OCI-M2 (cell line): ENCODE results near the gene CEP192.
"Not testable (repeated sequence)": the region's sequence is repeated elsewhere in the genome, so short reads cannot be mapped to it uniquely, and the experiment has no call there.

ENCODE experiments used
- DNase-seq: peaks from one replicate; lab custom pipeline; 2025; ENCODE audit not compliant: unreplicated experiment; lab: John Stamatoyannopoulos, UW

The CEP192 gene

DNA sequence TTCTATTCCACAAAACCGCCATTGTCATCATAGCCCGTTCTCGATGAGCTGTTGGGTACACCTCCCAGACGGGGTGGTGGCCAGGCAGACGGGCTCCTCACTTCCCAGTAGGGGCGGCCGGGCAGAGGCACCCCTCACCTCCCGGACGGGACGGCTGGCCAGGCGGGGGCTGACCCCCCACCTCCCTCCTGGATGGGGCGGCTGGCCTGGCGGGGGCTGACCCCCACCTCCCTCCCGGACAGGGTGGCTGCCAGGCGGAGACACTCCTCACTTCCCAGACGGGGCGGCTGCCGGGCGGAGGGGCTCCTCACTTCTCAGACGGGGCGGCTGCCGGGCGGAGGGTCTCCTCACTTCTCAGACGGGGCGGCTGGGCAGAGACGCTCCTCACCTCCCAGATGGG is 106.9 kb downstream of the CEP192 start:
- DNase-seq: not testable (repeated sequence)

DNA sequence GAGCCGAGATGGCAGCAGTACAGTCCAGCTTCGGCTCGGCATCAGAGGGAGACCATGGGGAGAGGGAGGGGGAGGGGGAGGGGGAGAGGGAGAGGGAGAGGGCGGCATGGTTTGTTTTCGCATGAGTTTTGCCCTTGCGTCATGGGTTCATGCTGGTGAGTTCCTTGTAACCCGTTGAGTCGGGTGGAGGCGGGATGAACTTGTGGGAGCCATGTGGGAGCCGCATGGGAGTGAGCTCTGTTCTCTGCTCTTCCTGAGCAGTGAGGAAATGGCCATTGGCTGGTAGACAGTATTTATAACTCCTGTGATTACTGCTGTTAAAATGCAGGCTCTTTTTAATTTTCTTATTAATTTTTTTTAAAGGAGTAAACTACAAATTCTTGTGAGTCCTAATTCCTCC is 108.0 kb downstream of the CEP192 start:
- DNase-seq: no peak

DNA sequence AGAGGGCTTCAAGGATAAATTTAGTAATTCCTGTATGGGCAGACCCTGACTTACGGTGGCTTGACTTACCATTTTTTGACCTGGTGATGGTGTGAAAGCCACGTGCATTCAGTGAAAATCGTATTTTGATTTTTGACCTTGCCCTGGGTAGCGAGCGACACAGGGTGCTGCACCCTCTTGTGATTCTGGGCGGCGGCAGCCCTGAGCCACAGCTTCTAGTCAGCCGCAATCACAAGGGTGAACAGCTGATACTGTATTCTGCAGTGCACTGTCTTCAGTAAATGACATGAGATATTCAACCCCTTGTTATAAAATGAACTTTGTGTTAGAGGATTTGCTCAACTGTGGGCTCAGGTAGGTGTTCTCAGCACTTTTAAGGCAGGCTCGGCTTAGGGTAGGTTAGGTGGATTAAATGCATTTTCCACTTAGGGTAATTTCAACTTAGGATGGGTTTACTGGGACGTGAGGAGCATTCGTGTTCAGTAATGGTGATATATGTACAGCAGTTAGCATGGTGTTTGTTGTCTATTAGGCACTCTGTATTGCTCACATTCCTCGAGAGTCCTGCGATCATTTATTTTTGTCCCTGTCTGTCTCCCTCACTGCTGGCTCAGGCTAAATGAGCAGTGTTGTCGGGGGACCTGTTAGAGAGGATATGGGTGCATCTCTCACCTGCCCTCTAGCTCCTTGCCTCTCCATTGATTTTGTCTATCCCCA is 109.9 kb downstream of the CEP192 start:
- no peak for DNase-seq

DNA sequence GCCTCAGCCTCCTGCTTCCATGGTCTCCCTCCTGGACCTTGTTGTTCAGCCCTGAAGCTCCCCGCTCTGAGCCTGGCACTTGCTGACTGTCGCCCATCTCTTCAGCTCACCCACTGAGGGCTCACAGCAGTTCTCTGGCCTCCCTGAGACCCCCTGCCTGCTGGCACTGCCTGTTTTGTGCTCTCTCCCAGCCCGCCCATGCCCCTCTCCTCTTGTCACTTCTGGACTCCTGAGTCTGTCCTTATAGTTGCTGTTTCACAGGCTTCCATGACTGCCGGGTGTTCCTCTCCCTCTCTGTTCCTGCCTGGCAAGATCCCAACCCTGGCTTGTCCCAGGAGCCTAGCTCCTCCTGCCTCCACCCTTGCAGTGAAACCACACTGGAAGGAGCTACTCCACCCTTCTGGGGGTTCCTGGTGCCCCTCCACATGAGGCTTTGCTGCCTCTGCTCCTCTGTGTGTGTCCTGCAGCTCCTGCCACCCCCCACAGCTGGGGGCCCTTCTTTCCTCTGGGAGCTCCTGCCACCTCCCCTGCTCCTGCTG is 110.6 kb downstream of the CEP192 start:
- DNase-seq: no peak

GRCh38 chr18:13103366-13103765 is 112.2 kb downstream of the CEP192 start:
- DNase-seq: no peak

- no peak for DNase-seq
Observed at GRCh38 chr18:13105059-13105458, 113.9 kb downstream of the CEP192 start.

DNA sequence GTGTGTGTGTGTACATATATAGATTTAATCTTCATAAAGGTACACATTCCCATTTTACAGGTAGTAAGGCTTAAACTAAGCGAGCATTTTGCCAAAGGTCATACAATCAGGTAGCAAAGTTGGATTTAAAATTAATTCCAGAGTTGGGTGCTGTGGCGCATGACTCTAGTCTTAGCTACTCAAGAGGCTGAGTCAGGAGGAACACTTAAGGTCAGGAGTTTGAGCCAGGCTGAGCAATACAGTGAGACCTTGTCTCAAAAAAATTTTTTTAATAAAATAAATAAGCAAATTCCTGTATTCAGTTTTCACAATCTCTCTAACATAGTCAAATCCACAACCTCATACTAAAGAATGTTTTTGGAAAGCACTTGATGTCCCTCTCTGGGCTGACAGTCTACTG is 115.9 kb downstream of the CEP192 start:
- DNase-seq: no peak

DNA sequence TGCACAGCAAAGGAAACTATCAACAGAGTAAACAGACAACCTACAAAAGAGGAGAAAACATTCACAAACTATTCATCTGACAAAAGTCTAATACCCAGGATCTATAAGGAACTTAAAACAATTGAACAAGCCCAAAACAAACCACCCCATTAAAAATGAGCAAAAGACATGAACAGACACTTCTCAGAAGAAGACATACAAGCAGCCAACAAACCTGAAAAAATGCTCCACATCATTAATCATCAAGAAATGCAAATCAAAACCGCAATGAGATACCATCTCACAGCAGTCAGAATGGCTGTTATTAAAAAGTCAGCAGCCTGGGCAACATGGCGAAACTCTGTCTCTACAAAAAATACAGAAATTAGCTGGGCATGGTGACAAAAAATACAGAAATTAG is 117.2 kb downstream of the CEP192 start:
- DNase-seq: no peak

- no peak for DNase-seq
Observed at GRCh38 chr18:13110559-13110958, 119.4 kb downstream of the CEP192 start.

DNA sequence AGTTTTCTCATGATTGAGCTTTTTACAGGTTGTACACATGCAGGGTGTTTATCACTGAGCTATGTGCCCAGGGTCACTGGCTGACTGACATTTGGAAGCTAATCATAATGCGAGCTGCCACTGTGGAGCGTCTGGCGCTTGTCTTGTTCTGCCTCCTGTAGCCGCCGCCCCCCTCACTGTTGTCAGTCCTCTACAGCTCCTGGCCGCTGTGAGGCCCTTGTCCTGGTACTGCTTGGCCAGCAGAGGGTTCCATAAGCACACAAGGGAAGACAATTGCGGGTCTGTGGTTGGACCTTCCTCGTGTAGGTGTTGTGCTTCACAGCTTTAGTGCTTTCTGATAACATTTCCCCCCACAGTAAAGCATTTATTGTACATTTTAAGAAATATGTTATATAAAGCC is 121.8 kb downstream of the CEP192 start:
- DNase-seq: no peak

DNA sequence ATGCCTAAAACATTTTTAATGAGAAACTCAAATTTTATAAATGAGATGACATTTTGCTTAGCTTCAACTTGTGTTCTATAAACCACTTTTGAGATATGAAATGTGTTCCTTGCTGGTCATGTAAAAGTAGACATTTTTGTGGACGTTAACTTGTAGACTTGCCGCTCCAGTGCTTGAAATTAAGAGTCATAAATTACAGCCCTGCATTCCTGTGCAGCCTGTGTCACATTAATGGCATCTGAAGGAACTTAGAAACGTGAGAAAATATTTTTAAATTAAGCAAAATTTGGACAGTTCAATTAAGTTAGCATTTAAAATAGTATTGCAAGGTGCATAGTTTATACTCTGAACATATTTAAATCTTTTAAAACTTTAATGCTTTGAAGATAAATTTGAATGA is 129.1 kb downstream of the CEP192 start:
- DNase-seq: no peak

DNA sequence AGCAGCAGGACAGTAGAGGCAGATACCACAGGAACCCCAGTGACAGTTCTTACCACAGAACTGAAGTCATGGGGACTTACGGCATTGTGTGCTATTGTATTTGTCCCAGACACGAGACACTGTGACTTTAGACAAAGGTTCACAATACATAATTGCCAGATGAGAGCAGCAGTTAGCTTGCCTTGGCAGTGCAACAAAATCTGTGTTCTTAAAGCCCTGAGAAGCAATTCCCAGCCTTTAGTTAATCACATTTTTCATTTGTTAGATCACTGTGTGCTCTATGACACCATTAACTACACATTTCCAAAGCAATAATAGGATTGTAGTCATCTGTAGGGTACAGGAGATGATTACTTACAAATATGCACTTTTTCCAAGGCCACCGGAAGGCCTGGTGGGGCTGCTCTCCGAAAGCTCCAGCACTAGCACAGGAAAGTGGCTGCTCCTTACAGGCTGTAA is 129.8 kb downstream of the CEP192 start:
- no peak for DNase-seq

DNA sequence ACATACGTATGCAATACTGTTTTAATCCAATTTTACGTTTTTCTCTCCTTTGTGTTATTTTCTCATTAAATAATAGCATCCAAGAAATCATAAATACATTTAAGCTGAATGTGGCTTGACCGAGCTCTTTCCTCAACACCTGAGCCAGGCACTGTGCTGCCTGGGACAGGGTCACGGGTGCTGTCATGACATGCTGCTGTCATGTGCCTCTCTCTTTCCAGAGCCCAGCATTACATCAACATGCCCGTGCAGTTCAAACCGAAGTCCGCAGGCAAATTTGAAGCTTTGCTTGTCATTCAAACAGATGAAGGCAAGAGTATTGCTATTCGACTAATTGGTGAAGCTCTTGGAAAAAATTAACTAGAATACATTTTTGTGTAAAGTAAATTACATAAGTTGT is 133.2 kb downstream of the CEP192 start:
- no peak for DNase-seq

DNA sequence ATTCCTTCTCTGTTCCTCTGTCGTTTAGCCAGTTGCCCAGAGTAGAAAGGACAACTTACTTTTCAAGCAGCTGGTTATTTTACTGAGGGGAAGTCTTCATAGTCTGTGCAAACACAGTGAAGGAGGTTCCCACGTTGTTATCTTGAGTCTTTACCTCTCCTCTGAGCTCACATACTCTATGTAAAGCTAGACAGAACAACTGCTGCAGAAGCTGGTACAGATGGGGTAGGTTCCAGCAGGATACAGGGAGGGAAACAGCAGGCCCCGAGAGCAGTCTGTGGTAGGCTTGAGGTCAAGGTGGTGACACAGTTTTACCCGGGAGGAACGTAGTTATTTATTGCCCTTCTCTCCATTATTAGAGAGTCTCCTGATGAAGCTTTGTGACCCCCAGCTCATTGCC is 134.0 kb downstream of the CEP192 start:
- DNase-seq: no peak

DNA sequence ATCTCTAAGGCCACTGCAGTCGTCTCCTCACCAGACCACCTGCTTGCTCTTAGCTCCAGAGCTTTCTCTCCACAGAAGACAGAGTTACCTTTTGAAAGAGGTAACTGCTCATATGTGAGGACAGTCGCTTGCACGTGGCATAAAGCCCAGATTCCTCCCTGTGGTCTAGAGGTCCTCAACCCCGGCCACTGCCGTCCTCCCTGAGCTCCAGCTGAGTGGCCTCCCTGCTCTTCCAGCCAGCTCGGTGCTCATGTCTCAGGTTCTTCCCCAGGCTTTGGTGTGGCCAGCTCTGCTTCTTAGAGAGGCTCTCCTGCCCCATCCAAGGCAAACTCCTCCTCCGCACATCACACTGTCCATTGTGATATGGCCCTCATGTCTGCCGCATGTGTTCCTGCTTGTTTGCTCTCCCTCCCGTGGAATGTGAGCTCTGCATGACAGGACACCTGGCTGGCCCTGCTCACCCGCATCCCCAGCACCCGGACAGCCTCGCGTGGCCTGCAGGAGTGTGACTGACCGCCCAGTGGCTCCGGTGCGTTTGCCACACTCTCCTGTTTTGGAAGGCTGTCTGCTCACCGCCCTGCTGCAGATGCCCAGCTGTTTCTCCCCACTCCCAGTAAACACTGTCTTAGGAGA is 135.9 kb downstream of the CEP192 start:
- DNase-seq: no peak

GRCh38 chr18:13131283-13131682 is 140.1 kb downstream of the CEP192 start:
- no peak for DNase-seq

DNA sequence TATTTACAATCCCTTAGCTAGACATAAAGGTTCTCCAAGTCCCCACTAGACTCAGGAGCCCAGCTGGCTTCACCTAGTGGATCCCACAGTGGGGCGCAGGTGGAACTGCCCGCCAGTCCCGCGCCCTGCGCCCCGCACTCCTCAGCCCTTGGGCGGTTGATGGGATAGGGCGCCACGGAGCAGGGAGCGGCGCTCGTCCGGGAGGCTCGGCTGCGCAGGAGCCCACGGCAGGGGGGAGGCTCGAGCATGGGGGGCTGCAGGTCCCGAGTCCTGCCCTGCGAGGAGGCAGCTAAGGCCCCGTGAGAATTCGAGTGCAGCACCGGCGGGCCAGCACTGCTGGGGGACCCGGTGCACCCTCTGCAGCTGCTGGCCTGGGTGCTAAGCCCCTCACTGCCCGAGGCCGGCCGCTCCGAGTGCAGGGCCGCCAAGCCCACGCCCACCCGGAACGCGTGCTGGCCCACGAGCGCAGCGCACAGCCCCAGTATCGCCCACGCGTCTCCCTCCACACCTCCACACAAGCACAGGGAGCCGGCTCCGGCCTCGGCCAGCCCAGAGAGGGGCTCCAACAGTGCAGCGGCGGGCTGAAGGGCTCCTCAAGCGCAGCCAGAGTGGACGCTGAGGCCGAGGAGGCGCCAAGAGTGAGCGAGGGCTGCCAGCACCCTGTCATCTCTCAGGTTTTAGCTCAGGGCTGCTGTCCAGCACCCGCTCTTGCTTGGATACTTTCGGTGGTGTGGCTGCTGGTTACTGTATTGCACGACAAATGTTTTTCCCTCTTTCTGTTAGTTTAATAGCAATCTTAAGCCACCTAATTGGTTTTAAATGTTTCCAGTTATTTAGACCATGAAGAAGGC is 143.6 kb downstream of the CEP192 start:
- no peak for DNase-seq

DNA sequence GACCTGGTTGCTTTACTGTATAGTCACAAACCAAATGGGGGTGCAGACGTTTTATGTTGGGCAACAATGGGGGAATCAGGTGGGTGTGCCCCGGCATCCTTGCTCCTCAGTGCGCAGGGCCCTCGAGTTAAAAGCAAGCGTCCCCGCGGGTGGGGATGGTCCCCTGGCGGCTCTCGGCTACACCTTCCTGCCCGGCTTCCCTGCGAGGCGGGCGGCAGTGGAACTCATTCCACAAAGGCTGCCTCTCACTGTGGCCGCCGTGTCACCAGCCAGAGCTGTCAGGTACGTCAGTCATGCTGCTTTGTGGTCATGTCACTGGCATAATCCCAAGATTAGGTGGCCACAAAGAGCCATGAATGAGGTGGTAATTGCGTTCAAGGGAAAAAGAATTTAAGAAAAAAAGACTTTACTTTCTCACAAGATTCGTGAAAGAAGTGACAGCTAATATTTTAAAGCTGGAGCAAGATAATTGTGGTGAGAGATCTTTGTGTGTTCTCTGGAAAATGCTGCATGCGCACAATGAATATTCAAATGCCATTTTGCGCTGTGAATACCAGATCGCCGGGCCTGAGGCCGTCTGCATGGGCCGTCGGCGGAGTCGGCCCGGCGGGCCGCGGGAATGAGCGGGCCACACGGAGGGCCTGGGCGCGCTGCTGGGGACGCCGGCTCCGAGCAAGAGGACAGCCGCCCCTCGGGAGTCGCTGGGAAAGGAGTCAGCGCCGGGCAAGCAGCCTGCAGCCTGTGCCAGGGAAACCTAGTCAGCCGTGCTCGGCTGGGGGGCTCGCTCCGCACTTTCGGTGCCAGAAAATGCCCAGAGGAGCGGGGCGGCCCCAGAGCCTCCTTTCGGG is 145.1 kb downstream of the CEP192 start:
- no peak for DNase-seq

DNA sequence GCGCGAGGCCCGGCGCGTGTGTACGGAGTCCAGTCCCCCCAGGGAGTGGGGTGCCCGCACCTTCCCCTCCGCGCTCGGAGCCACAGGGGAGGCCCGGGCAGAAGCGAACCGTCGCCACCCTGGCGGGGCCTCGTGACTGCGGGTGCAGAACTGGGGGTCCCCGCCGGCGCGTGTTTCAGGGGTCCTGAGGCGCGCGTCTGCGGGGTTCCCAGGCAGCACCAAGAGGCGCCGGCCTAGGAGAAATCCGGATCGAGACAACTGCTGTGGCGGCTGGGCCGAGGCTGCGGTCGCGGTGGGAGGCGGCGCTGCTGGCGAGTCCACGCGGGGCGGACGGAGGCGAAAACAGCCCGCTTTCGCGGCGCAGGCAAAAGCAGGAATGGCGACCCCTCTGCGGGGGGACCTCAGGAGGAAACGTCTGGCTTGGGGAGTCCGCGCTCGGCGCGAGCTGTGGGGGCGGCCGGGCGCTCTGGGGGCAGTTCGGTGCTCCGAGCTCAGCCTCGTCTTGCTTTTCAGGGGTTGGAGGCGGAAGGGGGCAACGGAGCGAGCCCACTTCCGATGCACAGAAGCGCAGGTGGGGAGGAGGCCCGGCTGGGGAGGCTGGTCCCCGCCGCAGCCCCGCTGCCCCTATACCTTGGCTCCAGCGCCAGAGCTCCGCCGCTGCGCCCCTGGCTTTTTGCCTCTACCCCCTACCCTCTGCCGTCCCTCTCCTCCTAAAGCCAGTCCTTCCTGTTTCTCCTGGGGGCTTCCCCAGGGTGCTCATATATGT is 145.9 kb downstream of the CEP192 start:
- DNase-seq: no peak
